DMS153 treated with DMSO at 0.1 percent for 48 hours (cell line): ENCODE results near the gene ZNF101.

Source experiments
- DNase-seq: peaks from one replicate; lab custom pipeline; 2025; ENCODE audit not compliant: unreplicated experiment; lab: John Stamatoyannopoulos, UW

Gene ZNF101

DNA sequence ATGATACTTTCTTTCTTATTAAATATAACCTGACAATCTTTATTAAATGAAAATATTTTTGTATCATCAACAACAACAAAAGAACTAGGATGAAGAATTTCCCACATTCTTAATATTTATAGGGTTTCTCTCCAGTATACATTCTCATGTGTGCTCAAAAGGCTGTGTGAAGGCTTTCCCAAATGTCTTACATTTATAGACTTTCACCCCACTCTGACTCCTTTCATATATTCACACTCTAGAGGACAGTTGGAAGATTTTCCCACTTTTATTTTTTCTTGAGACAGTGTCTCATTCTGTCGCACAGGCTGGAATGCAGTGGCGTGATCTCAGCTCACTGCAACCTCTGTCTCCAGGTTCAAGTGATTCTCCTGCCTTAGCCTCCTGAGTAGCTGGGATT, 41.9 kb downstream of the ZNF101 start:
- DNase-seq = no peak

DNA sequence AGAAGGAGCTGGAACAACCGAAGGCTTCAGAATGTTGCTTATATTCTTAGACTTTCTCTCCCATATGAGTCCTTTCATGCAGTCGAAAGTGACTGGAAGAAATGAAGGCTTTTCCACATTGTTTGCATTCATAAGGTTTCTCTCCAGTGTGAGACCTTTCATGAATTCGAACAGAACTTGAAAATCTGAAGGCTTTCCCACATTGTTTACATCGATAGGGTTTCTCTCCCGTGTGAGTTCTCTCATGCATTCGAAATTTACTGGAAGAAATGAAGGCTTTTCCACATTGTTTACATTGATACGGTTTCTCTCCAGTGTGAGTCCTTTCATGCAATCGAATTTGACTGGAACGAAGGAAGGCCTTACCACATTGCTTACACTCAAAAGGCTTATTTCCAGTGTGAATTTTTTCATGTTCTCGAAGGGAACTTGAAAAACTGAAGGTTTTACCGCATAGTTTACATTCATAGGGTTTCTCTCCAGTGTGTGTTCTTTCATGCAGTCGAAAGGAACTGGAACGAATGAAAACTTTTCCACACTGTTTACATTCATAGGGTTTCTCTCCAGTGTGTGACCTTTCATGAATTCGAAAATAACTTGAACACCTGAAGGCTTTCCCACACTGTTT, 42.8 kb downstream of the ZNF101 start:
- no peak for DNase-seq

DNA sequence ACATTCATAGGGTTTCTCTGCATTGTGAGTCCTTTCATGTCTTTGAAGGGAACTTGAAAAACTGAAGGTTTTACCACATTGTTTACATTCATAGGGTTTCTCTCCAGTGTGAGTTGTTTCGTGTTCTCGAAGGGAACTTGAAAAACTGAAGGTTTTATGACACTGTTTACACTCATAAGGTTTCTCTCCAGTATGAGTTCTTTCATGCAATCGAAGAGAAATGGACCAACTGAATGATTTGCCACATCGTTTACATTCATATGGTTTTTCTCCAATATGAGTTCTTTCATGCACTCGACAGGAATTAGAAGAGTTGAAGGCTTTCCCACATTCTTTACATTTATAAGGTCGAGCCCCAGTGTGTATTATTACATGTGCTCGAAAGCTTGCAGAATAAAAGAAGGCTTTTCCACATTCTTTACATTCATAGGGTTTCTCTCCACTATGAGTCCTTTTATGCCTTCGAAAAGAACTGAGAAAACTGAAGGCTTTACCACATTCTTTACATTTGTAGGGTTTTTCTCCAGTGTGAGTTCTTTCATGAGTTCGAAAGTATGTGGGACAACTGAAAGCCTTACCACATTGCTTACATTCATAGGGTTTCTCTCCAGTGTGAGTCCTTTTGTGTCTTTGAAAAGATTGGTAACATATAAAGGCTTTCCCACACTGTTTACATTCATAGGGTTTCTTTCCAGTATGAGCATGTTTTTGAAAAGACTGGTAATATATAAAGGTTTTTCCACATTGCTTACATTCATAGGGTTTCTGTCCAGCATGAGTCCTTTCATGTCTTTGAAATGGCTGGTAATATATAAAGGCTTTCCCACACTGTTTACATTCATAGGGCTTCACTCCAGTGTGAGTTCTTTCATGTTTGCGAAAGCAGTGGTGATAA, 43.5 kb downstream of the ZNF101 start:
- no peak for DNase-seq

DNA sequence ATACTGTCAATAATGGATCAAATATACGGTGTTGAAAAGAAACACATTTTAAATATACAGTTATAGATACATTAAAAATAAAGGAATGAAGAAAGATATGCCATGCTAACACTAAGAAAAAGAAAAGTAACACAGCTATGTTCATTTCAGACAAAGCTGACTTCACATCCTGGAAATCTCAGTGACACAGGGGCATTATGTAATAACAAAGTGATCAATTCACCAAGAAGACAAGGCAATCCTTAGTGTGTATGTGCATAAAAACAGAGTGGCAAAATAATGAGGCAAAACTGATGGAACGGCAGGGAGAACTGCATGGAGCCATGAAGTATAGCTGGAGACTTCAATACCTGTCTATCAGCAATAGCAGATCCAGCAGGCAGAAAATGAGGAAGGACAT, 51.2 kb downstream of the ZNF101 start:
- DNase-seq = no peak

DNA sequence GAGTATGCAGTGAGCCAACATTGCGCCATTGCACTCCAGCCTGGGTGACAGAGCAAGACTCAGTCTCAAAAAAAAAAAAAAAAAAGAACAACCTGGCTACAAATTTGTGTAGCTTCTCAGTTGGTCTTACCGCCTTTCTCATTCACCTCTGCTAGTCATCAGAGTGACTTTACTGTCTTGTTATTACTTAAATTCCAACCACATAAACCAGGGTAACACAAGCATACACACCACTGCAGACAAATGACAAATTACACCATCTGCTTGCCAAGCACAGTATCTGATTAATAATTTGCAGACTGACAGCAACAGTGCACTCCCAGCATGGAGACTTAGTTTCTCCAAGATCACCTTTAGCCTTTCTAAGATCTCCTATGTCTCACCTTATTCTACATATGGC, 53.3 kb downstream of the ZNF101 start:
- DNase-seq = no peak

DNA sequence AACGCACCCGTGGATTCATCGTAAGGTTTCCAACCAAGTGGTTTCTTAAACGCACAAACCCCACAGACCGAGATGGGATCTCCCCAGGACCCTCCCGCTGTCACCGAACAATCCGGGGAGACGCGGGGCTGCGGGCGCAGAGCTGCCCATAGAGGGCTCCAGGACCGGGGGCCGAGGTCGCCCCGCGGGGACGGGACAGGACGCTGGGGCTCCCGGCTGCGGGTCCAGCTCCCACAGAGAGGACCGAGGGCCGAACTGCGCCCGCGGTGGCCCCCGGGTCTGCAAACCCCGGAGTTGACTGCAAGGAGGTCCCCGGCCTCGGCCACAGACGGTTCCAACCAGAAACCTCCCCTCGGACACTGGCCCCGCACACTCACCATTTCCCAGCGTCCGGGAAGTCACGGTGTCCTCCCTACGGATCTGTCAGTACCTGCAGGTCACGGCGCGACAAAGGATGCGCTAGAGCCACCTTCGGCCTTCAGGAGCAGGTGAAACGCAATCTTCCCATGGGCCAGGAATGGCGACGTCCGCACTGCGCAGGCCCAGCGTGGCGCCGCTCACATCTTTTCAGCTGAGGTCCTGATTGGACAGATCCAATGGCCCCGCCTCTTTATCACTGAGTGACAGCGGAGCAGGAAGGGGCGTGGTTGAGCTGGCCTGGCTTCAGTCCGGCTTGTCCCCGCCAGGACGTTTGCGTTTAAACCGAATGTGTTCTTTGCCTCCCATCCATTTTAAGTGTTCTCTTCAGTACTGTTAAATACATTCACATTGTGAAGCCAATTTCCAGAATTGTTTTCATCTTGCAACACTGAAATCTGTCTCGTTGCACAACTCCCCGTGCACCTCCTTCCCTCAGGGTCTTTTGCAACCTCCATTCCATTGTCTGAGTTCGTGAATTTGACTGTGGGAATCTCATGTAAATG, 64.2 kb downstream of the ZNF101 start, which contains the start of gene ZNF14:
TSS of gene ZNF14 (minus strand) at position 534 of the 923 bp plus-strand sequence. CDS start at position 380, 154 bp downstream.
- peak; percentile 89 for DNase-seq
